Amniotic epithelial cell (primary cell): Measurements from ENCODE around the gene LRRN4.

Source experiments
- DNase-seq: peaks from one replicate; pipeline ENCODE4 v3.0.0-alpha.2; 2010; ENCODE audit warnings: low read depth

LRRN4 gene

GRCh38 chr20:6030453-6031080 is 23.3 kb downstream of the LRRN4 start:
- peak; percentile 77 for DNase-seq

DNA sequence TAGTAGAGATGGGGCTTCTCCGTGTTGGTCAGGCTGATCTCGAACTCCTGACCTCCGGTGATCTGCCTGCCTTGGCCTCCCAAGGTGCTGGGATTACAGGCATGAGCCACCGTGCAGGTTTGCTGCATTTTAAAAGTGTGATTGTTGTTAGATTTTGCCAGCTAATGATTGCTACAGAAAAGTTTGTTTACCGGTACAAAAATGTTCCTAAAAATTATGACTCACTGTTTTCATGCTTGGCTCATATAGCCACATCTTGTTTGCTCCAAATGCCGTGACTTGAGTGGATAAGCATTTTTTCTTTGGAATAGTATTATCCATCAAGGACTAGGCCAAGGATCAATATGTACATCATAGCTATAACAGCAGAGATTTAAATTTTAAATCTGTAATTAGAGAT is 24.3 kb downstream of the LRRN4 start:
- DNase-seq = peak; percentile 83

DNA sequence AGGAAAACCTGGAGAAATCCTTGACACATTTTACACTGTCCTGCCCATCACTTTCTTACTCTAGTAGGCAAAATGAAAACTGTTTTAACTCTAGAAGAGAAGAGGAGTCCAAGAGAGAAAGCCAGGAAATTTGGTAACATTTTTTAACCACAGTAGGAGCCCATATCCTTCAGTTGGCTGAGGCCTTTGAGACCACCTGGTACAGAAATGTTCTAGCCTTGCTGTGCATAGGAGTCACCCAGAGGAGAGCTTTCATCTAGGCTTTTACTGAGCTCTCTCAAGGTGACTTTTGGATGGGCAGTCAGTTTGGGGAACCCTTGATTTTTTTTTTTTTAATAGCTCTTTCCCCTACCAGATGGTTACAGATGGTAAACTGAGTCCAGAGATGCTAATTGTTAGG is 25.0 kb downstream of the LRRN4 start:
- DNase-seq = no peak

DNA sequence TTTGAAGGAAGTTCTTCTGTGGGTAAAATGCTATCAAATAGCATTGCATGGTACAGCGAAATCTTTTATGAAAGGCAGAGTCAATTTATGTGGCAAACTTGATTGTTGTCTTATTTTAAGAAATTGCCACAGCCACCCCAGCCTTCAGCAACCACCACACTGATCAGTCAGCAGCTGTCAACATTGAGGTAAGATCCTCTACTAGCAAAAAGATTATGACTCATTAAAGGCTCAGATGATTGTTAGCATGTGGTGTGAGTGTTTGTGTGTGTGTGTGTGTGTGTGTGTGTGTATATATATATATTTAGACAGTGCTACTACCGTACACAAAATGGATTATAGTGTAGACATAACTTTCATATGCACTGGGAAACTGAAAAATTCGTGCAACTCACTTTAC is 27.8 kb downstream of the LRRN4 start:
- peak; percentile 90 for DNase-seq

GRCh38 chr20:6024768-6025167 is 29.1 kb downstream of the LRRN4 start:
- no peak for DNase-seq

- no peak for DNase-seq
Observed at GRCh38 chr20:6017880-6018279, 36.0 kb downstream of the LRRN4 start.

- DNase-seq = no peak
Observed at GRCh38 chr20:6017467-6017866, 36.4 kb downstream of the LRRN4 start.

DNA sequence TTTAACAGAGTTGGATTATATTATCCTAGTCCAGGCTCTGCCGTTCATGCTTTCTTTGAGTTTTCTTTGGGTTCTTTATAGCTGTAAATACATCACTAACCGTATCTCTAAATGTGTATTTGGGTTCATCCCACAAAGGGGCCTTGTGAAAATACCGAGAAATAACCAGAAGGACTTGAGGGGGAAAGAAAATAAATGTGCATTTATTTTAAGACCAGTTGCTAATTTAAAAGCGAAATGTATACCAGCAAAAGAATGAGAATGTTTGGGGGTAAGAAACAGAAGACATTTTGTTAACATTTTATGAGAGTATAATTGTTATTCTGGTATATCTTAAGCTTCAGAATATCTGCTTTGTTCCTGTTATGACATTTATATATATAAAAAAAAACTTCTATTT is 38.9 kb downstream of the LRRN4 start:
- no peak for DNase-seq

GRCh38 chr20:6014017-6014416 is 39.8 kb downstream of the LRRN4 start:
- DNase-seq = peak; percentile 33

GRCh38 chr20:6012179-6012578 is 41.7 kb downstream of the LRRN4 start:
- no peak for DNase-seq

GRCh38 chr20:6008254-6008653 is 45.6 kb downstream of the LRRN4 start:
- DNase-seq = peak; percentile 99

DNA sequence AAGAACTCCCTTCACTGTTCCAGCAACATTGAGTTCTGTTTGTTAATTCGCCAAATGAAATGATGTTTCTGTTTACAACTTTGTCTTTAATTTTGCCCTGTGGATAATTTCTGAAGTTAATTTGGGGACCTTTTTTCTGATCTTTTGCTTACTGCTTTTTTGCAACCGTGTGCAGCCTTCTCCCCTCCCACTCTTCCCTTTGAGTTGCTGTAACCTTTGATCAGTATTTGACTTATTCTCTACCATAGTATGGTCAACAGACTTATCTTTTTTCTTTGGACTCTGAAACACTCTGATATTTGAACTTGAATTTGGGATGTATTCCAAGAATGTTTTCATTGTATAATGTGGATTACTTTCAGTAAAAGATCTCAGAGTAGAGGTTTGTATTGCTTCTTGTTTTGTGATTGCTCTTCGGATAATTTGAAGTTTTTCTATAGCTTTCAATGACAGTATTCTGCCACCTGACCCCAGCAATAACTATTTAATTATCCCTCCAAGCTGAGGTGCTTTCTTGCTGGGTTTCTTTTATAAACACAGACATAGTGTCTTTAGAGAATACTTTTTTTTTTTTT is 46.2 kb downstream of the LRRN4 start:
- DNase-seq = no peak

- no peak for DNase-seq
Observed at GRCh38 chr20:6007094-6007528, 46.7 kb downstream of the LRRN4 start.

DNA sequence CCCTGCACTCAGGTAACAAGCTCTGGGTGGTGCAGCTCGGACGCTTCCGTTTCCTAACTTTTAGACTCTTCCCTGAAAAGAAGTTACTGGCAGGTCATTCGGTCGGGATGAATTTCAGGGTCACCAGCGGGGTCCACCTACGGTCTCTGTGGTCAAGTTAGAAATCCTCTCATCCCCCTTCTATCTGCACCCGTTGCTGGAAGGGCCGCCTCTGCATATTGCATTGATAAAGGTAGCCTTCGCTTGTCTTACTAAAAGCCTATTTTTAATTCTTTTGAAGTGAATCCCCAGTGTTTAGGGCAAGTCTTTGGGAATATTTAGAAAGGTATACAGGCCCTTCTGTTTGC is 47.3 kb downstream of the LRRN4 start:
- DNase-seq = no peak

DNA sequence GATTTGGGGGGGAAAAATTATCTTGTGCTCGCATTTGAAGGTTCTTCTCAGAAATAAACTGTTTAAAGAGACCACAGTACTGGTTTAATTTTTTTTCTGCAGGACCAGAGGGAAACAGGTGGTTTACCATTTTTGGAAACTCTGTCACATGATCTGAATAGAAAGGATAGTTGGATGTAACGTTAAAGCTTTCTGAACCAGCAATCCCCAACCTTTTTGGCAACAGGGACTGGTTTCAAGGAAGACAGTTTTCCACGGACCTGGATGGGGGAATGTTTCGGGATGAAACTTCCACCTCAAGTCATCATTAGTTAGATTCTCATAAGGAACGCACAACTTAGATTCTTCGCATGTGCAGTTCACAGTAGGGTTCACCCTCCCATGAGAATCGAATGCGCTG is 53.0 kb downstream of the LRRN4 start:
- no peak for DNase-seq

GRCh38 chr20:5999783-6000182 is 54.1 kb downstream of the LRRN4 start:
- DNase-seq = no peak

- DNase-seq = no peak
Observed at GRCh38 chr20:5996765-5997164, 57.1 kb downstream of the LRRN4 start.

- DNase-seq = peak; percentile 85
Observed at GRCh38 chr20:5991623-5992441, 62.0 kb downstream of the LRRN4 start.

GRCh38 chr20:5990946-5991345 is 62.9 kb downstream of the LRRN4 start:
- DNase-seq = peak; percentile 67
